Fibroblast of skin of left quadriceps (primary cell): ENCODE results near the gene CIDEA.

Experiments used
- DNase-seq, 2 experiments: peaks; one replicate each; pipeline ENCODE4 v3.0.0-alpha.2; 2013; ENCODE audit warnings: low read depth in 2 of 2

The CIDEA gene

DNA sequence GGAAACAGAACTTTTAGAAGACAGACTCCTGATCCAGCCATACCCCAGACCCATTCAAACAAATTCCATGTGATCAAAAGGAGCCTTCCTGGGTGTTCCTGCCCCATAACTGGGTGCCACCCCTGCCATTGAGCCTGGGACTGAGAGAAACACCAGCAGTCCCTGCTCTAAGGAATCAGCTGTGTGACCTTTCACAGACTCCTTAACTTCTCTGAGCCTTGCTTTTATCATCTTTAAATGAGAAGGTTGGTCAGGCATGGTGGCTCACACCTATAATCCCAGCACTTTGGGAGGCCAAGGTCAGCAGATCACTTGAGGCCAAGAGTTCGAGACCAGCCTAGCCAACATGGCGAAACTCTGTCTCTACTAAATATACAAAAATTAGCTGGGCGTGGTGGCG is 20.6 kb downstream of the CIDEA start:
- DNase-seq, result no peak

DNA sequence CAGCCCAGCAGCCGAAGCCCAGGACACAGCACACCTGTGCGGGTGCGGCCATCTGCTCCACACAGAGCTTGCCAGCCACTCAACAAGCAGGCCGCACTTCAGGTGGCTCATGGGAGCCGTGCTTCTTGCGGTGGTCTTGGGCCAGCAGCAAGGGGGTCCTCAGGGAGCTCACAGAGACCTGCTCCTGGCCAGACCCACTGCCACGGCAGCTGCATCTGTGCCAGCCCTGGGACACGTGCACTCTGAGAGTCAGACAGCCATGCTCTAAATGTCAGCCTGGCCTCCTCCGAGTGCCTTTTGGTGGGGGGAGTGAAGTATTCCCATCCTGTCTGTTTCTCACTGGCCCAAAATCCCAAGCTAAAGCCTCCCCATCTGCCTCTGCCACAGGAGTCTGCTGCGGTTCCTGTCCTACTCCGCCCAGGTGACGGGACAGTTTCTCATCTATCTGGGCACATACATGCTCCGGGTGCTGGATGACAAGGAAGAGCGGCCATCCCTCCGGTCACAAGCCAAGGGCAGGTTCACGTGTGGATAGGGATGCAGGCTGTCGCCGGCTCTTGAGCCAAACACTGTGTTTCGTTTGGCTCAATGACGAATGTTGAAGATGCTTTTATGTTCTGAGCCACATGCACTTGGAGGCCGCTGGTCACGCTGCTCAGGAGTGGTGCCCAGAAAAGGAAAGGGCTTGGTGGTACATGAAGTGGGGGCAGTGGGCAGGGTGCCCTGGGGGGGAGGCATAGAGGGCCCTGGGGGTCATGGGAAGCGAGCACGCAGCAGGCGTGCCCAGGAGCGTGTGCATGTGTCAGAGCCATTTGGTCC is 22.8 kb downstream of the CIDEA start:
- no peak for DNase-seq

DNA sequence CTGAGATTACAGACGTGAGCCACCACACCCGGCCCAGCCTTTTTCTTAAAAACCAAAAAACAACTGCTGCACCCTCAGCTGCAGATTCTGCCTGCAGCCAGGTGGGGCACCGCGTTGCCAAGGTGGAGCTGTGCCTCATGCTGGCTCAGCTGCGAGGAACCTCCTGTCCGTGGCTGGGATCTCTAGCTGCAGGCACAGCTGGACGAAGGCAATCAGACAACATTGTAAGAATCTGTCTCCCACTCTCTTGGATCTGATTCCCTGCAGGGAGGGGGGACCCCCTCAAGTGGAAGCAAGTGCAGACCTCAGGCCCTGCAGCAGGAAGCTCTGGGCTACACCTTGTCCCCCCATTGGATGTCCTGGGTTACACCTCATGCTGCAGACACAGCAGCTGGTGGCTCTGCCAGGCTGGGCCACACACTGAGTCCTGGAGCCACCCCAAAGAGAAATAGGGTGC is 24.1 kb downstream of the CIDEA start:
- no peak for DNase-seq

DNA sequence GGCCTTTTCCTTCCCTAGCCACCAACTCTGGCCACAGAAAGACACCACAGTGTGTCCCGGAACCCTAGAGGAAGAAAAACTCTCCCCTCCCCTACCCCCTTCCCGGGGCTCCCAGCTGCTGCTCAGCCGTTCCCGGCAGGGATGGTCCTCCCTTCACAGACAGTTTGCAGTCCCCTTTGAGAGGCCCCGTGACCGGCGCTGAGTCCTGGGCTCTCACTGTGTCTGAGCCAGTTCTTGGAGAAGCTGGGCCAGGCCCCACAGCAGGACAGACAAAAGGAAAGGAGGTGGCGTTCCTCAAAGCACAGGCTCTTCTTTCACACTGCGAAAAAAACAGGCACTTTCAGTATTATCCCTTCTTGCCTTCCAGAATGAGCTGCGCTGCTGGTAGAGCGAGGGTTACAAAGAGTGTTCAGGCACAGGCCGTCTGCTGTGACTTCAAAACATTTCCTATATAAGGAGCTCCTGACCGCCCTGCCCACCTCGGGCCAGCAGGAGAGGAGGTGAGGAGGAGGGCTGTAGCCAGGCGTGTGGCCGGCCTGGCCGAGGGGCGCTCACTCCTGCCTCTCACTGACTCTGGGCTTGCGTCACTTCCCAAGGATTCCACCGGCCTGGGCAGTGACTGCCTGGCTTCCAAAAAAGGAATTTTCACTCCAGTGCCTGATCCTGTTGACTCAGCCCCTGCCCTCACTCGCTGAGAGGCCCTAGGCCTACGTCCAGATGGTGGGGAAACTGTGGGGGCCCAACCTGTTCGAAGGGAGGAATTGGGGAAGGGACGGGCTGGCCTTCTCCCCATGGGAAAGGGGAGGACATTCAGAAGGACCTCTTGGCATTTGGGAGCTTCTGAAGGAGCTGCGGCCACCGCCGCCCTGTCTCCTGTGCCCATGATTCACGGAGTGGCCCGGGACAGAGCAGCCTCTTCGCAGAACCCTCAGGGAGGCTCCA is 24.9 kb downstream of the CIDEA start:
- peak; percentile 93 to 96 for DNase-seq

DNA sequence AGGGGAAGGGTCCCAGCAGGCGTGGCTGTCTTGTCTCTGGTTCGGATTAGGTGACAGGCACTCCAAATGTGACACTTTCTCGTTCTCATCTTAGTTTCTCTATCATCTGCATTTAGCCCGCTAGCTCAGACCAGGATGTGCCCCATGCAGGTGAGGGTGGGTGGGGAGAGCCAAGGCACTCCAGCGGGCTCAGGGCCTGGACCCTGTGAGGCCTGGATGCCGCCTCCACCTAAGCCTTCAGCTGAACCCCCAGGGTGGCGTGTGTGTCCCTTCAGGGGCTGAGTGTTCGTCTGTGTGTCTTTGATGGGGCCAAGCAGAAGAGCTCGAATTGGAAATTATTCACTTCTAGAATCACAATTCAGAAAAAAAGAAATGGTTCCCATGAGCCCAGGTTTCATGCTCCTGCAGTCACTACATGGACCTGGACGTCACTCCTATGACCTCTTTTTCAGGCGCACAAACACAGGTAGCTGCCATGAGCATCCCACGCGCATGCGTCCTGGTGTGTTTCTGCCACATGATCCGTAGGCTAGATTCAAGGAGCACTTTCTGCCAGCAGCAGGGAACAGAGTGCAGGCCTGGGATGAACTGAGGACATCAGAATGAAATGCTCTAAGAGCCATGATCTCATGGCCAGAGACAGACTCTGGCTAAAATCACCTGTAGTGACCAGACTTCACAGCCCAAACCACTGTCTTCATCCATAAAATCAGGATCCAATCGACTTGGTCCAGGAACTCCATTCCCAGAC is 25.8 kb downstream of the CIDEA start:
- no peak for DNase-seq

DNA sequence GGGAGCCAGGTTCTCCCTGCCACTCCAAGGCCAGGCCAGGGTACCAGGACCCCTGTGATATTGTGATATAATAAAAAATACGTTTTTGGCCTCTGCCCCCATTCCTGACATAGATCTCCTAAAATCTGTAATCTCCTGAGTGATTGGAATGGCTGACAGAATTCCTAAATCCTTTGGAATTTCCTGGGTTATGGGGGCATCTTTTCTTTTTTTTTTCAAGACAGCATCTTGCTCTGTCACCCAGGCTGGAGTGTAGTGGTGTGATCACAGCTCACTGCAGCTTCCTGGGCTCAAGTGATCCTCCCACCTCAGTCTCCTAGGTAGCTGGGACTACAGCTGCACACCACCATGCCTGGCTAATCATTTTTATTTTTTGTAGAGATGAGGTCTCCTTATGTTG is 27.7 kb downstream of the CIDEA start:
- DNase-seq, result no peak

DNA sequence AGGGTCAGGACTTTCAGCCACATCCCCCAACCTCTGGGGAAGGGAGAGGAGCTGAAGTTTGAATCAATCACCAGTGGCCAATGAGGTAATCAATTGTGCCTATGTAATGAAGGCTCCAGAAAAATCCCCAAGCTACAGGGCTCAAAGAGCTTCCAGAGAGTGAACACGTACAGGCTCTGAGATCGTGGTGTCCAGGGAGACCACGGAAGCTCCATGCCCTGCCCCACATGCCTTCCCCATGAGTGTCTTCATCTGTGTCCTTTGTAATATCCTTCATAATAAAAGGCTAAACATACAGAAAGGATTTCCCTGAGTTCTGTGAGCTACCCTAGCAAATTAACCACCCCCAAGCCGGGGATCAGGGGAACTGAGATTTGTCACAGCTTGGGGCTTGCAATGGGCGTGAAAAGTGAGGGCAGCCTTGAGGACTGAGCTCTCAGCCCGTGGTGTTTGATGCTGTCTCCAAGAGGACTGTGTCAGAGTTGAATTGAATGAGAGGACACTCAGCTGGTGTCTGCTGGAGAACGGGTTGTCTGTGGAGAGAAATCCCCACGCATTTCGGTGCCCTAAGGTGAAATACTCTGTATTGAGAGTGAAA is 28.4 kb downstream of the CIDEA start:
- peak; percentile 71 to 78 for DNase-seq

DNA sequence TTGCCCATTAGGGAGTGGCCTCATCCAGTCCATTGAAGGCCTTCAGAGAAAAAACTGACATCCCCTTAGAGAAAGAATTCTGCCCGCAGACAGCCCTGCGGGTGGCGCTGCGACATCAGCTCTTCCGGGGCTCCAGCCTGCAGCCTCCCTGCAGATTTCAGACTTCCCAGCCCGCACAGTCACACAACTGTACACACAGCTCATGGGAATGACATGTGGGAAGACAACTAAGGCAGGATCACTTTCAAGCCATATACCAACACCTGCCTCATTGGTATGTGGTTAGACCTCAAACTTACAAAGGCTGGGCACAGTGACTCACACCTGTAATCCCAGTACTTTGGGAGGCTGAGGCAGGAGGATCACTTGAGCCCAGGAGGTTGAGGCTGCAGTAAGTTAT is 29.1 kb downstream of the CIDEA start:
- DNase-seq, result no peak

DNA sequence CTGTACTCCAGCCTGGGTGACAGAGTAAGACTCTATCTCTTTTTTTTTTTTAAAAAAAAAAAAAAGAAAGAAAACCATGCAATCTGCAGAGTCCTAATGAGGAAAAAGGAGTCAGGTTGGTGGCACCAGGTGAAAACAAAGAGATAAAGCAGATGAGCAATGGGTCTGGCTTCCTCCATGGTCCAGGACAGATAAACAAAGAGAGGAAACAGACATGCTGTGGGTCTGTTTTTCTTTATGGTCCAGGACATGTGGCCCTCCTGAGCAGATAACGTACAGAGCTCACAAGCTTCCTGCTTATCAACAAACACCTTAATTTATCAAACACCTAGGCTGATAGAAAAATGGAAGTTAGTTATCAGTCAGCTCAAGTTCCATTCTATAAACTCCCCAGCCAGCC is 29.5 kb downstream of the CIDEA start:
- no peak for DNase-seq

DNA sequence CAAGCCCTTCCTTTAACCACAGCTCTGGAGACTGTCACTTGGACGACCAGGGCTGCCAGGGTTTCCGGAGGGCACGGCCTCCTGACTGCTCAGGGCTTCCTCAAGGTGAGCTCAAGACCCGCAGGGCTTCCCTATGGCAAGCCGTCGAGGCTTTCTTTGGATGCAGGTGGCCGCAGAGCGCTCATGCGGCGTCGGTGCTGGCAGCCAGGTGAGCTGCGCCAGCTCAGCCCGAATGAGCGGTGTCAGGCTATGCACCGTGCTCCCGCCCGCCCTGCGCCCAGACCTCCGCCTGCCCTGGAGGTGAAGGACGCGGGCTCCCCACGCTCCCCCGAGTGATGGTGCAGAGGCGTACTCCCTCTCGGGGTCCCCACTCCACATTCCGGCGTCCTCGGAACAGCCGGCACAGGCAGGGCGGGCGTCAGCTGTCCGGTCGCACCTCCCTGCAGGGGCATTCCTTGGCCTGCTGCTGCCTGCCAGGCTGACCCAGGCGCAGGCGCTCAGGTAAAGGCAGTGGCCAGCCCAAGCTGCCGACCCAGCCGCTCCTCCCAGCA is 33.0 kb downstream of the CIDEA start:
- DNase-seq, result no peak

DNA sequence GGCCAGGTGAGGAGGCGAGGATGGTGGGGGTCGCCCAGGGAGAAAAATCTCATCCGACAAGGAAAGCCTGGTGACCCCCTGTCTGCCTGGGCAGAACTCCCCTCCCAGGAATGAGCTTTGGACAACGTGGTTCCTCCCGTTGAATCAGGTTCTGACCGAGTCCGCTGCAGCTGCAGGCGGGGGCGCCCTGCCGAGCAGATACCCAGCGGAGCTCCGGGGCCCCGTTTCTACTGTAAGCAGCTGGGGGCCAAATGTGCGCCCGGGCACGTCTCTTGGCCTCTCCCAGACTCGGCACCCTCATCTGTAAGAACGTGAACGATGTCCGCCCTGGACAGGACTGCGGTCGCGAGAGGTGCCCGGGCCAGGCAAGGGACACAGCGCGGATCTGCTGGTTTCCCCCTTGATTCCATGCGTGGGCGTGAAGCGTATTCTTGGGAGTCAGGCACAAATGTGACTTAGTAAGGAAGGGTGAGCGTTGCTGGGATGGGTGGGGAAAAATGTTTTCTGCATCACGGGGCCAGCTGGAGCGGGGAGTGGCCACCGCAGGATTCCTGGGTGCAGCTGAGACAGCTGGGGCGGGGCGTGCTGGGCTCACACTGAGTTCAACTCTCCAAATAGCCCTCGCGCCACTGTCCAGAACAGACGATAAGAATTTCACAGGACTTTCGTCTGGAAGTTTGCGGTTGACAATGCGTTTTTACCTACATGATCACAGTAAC is 33.7 kb downstream of the CIDEA start:
- peak in 1 of 2 experiments; percentile 50 for DNase-seq

DNA sequence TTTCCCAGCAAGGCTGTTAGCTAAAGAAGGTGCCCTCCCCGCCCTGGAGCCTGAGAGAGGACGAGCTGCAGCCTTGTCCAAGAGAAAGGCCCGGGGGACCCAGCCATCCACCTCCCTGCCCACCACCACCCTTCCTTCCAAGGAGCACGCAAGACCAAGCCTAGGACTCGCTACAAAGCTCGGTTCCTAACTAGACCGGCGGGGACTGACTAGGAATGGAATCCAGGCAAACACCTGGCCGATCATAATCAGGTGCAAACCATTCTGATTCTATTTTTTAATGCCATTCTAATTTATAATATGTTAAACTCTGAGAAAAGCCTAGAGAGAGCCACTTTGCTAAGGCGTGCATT is 34.2 kb downstream of the CIDEA start:
- DNase-seq, result no peak

DNA sequence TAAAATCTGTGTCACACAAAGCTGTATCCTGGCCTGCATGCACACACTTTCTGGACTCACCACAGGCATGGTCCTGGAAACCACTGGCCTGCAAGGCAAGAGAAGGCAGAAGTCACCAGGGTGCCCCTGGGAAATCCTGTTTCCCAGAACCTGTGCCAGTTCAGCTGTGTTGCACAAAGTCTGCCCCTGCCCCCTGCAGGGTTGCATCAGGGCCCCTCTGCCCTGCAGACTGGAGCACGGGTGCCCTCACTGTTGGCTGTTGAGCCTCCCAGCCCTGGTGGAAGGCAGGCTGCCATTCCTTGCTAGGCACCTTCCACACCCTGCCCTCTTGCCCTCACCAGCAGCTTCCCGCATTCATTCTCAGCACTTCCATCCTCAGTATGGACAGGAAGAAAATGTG is 35.9 kb downstream of the CIDEA start:
- no peak for DNase-seq

DNA sequence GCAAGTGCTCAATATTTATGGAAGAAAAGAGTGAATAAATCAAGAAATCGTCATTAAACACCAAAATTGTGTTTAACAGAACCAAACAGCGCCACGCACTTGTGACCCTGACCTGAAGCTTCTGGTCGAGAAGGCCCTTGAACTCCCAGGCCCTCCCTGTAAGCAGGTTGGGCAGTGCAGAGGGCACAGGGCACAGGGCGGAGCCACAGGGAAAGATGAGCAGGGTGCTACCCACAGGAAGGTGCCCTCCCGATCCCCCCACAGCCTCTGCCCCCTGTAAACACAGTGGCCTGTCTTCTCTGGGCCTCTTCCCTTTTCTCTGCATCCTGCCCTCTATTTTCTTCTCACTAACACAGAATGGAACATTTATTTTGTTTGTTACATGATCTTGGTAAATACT is 37.0 kb downstream of the CIDEA start:
- DNase-seq, result no peak

DNA sequence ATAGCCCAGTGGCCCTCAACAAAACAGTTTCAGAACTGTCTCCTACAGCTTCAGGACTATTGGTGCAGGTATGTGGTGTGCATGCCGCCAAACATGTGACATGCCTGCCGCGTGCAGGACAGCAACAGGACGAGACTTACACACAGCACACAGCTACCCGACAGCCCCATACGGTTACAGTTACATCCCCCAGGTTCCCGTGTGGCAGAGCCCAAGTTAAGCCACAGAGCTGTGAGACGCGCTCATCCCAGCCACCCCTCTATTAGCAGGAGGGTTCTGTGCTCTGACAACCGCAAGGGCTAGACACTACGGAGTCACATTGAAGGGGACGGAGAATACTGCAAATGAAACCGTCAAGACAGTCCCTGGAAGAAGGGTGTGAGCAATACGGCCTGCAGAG is 37.5 kb downstream of the CIDEA start:
- no peak for DNase-seq

DNA sequence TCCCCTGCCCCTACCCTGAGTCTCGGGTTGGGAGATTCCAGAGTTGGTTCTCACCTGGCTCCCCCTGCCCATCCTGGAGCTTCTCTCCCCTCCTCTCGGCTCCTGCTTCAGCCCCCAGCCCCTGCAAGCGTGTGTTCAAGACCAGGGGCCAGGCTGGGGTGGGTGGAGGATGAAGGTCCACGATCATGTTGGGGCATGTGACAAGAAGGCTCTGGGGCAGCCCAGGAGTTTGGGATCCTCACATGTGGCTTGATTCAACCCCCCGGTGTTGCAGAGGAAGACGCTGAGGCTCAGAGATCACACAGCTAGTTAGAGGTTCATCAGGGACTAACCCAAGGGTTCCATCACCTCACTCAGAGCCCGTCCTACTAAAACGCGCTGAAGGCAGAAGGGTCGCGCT is 39.7 kb downstream of the CIDEA start:
- DNase-seq, result no peak

DNA sequence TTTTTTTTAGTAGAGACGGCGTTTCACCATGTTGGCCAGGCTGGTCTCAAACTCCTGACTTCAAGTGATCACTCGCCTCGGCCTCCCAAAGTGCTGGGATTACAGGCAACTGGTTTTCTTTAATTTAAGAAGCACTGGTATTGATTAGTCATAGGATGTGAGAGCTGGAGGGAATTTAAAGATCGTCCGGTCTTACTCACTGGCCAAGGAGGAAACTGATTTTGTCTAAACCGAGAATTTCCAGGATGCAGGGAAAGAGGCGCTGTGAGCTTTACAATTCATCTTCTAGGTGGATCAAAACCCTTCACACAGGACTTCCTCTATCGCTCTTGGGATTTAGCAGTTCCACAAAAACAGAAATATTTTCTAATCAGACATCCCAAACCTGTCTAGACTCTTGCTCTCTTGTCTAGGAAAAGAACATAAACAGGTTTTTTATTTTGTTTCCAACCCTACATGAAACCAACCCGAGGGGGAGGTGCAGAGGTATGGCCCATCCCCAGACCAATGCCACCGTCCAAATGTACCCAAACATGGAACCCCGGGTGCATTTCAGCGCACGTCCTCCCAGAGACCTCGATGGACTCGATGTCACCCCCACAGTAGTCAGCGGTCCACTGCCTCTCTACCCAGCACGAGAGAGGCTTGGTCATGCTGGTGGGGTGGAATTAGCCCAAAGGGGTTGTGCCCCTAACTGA is 41.4 kb downstream of the CIDEA start:
- no peak for DNase-seq

DNA sequence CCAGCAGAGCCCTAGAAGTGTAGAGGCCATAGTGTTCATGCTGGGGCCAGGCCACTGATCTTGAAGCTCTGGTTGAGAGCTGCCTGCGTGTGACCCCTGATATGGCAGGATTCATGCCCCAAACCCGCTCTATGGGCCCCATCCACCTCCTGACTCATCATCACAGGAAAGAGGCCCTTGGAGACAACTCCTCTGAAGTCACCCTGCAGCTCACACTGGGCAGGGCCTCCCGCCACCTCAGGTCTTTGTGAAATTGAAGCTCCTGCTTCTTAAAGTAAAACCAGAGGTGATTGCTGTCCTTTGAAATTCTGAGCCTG is 41.9 kb downstream of the CIDEA start:
- no peak for DNase-seq

DNA sequence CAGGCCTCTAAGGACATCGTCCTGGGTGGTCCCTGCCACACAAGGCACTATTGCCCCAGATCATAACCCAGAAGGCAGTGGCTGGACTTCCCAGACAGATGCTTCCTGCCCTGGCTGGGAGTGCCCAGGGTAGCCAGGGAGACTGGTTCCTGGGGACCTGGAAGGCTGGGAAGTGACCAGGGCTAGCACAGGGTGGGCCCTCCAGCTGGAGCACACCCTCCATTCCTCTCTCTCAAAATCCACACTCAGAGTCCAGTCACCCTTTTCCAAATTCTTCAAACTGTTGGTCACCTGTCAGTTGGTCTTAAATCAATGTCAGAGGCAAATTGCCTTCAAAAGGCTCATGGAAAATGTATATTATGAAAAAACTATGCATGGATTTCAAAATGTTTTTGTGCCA is 42.3 kb downstream of the CIDEA start:
- DNase-seq, result no peak

DNA sequence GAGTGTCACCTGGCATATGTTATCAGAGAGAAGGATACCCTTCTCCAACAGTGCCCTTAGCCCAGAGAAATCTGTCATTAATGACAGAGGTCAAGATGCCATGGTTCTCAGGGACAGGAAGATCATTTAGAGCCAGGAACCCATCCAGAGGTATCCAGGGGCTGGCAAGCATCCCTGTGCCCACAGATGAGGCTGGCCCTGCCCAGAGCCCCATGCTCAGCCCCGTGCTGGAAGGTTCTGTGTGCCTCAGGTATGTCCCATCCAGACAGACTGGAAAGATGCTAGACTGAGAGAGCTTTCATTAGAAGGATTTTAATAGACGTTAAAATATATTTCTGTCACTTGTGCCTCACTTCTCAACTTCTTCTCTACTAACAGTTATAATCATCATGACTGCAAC is 45.7 kb downstream of the CIDEA start:
- no peak for DNase-seq
